Testis (tissue), 3 donors: Measurements from ENCODE around the gene FBXO34. TPM values are rescaled to one million over a fixed set of nuclear protein-coding genes. Genes with fewer than 3 reads are reported as not detected.
"Not testable (repeated sequence)": the region's sequence is repeated elsewhere in the genome, so short reads cannot be mapped to it uniquely, and the experiment has no call there.

ENCODE experiments used
- DNase-seq: peaks from one replicate; pipeline ENCODE4 v3.0.0-alpha.2; 2019
- H3K27ac ChIP-seq, 2 donors: fragments of 200-600 bp; sonication (generic); one replicate each; pipeline ENCODE4 v1.5.1; 2019
- H3K27me3 ChIP-seq: fragments of 200-600 bp; sonication (generic); one replicate; pipeline ENCODE4 v1.5.1; 2019
- H3K36me3 ChIP-seq: fragments of 200-600 bp; sonication (generic); one replicate; pipeline ENCODE4 v1.5.1; 2017; ENCODE audit warnings: low read depth; ENCODE audit errors: missing control alignments
- H3K4me1 ChIP-seq: fragments of 200-600 bp; sonication (generic); one replicate; pipeline ENCODE4 v1.5.1; 2019
- H3K4me3 ChIP-seq, 2 donors: fragments of 200-600 bp; sonication (generic); one replicate each; pipeline ENCODE4 v1.5.1; 2017 to 2019
- H3K9me3 ChIP-seq: fragments of 200-600 bp; sonication (generic); one replicate; pipeline ENCODE4 v1.5.1; 2017
- POLR2A ChIP-seq: fragments of 450-650 bp; IDR thresholded peaks from one replicate; pipeline ENCODE4 v1.6.1; 2017; ENCODE audit warnings: antibody characterized with exemption, mild to moderate bottlenecking, moderate library complexity
- WGBS, 2 donors: methylation state at CpG; one replicate each; pipeline ENCODE4 v1.1.5; 2018; 5-methylcytosine and 5-hydroxymethylcytosine counted together
- intact Hi-C: fragments of 100-400 bp; cut with DNase I; formaldehyde crosslinking; loops from one replicate; pipeline ENCODE4 v1.15.1; 2023; ENCODE audit warnings: low total_unique reads
- polyA plus RNA-seq: library from polyadenylated mRNA; stranded (reverse); fragments of 350-450 nt; fragmentation: Illumina TruSeq; extraction: RNeasy Lipid Tissue Mini Kit (QIAGEN cat#74804); gene quantifications from one replicate; pipeline ENCODE4 v1.2.3, GENCODE V29; 2014; ENCODE audit warnings: low read depth, low replicate concordance; ENCODE audit not compliant: insufficient read depth
- total RNA-seq, 2 donors: library from RNA; depleted of rRNA; stranded (reverse); fragments of >200 nt; gene quantifications; one replicate each; pipeline ENCODE4 v1.2.3, GENCODE V29; 2016
- TF ChIP-seq, protein P1 (sequence below), 3 experiments: fragments of 450-650 bp in 2 of 3; fragments of 200-600 bp in 1 of 3; sonication (generic) in 1 of 3; IDR thresholded peaks; one replicate each; pipeline ENCODE4 v1.5.1; 2016 to 2019; ENCODE audit warnings: antibody characterized with exemption in 3 of 3, mild to moderate bottlenecking in 2 of 3, moderate library complexity in 1 of 3

FBXO34 gene
- total and polyA plus RNA-seq, 3 donors from 2014 or later: 62.1 to 91.7 (median 84.4) TPM

DNA sequence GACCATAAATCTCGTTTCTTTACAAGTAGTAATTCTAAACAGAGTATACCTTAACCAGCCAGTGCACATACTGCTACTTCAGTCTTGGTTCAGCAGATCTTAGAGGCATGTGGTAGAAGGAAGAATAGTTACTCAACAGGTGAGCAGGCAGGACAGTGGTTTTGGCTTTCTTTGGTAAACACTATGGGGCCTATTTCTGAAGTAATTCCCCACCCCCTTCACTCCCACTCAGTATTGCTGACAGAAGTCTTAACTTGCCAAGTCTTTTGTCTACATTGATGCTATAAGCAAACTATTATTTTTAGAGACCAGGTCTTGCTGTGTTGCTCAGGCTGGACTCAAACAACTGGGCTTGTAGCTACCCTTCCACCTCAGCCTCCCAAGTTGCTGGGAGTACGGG lies 68.5 kb downstream of the FBXO34 start:
- no peak for TF ChIP-seq POLR2A
- TF ChIP-seq, protein P1, sequence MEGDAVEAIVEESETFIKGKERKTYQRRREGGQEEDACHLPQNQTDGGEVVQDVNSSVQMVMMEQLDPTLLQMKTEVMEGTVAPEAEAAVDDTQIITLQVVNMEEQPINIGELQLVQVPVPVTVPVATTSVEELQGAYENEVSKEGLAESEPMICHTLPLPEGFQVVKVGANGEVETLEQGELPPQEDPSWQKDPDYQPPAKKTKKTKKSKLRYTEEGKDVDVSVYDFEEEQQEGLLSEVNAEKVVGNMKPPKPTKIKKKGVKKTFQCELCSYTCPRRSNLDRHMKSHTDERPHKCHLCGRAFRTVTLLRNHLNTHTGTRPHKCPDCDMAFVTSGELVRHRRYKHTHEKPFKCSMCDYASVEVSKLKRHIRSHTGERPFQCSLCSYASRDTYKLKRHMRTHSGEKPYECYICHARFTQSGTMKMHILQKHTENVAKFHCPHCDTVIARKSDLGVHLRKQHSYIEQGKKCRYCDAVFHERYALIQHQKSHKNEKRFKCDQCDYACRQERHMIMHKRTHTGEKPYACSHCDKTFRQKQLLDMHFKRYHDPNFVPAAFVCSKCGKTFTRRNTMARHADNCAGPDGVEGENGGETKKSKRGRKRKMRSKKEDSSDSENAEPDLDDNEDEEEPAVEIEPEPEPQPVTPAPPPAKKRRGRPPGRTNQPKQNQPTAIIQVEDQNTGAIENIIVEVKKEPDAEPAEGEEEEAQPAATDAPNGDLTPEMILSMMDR (IDR thresholded peaks at IDR 0.05): no peak
- Histone ChIP-seq H3K27ac (no peak overlapping the region), H3K4me1 (peaks cover 3% of the 10 kb centered on the region), H3K27me3 (no peaks in the 10 kb centered on the region), H3K36me3 (no peaks in the 10 kb centered on the region), H3K9me3 (no peaks in the 10 kb centered on the region), H3K4me3 (no peak overlapping the region)
- no peak for DNase-seq
- intact Hi-C loops: no loop called here
- 49 to 93% methylated on average over 2 of the region's 2 CpGs for WGBS, 2 donors

DNA sequence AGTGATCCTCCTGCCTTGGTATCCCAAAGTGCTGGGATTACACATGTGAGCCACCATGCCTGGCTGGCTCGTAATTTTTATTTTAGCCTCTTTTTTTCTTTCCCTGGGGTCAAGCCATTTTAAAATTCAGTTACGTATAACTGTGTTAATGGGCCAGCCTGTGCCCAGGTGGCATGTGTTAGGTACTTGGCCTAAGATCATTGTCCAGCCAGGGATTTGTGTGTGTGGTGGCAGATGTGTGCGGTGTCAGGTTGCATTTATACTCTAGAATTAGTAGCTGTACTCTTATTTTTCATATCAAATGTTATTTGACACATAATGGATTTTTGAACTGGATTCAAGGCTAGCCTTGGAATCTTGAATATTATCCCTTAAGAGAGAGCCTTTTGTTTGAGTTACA lies 69.3 kb downstream of the FBXO34 start:
- DNase-seq: no peak
- TF ChIP-seq POLR2A: no peak
- TF ChIP-seq, protein P1 (IDR thresholded peaks at IDR 0.05): no peak
- Histone ChIP-seq H3K4me1 (peaks cover 3% of the 10 kb centered on the region), H3K9me3 (no peaks in the 10 kb centered on the region), H3K27ac (no peak overlapping the region), H3K36me3 (no peaks in the 10 kb centered on the region), H3K4me3 (no peak overlapping the region), H3K27me3 (no peaks in the 10 kb centered on the region)
- intact Hi-C loops: no loop called here
- 53 to 68% methylated on average over 3 of the region's 3 CpGs for WGBS, 2 donors

DNA sequence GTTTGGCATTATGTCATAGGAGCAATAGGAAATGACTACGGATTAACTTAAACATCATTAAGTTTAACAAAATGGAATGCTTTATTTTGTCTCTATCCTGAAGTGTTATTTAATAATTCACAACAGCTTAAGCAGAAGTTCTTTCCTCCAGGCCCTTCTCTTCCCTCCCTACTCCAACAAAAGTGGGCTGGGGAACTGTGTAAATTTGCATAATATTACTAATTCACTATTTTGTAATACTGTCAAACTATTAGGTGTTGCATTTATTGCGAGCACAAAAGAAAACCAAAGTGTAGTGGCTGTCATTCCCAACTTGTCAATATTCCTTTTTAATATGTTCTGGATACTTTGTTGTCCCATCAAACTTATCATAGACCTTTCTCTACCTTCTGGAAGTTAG lies 70.6 kb downstream of the FBXO34 start:
- peaks cover 9% of the 10 kb centered on the region for H3K4me1 ChIP-seq
- H3K36me3 ChIP-seq: no peaks in the 10 kb centered on the region
- DNase-seq: no peak
- no peak for TF ChIP-seq POLR2A
- TF ChIP-seq, protein P1 (IDR thresholded peaks at IDR 0.05): no peak
- no peaks in the 10 kb centered on the region for H3K27me3 ChIP-seq
- intact Hi-C loops: no loop called here
- 90 to 93% methylated on average over 2 of the region's 2 CpGs for WGBS, 2 donors
- H3K4me3 ChIP-seq: no peak overlapping the region
- H3K9me3 ChIP-seq: no peaks in the 10 kb centered on the region
- H3K27ac ChIP-seq: no peak overlapping the region

DNA sequence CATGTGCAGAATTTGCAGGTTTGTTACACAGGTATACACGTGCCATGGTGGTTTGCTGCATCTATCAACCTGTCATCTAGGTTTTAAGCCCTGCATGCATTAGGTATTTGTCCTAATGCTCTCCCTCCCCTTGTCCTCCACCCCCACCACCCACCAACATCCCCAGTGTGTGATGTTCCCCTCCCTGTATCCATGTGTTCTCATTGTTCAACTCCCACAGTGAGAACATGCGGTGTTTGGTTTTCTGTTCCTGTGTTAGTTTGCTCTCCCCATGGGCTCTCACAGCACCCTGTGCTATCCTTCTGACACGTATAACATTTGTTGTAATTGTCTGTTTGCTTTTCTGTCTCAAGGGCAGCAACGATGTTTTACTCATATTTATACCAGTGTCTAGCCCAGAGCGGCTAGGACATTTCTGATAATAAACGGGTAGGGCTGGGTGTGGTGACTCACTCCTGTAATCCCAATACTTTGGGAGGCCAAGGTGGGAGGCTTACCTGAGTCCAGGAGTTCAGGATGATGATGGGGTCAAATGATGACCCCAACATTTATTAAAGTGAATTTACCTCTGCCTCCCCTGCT lies 73.5 kb downstream of the FBXO34 start:
- 64 to 68% methylated on average over 6 of the region's 6 CpGs for WGBS, 2 donors

DNA sequence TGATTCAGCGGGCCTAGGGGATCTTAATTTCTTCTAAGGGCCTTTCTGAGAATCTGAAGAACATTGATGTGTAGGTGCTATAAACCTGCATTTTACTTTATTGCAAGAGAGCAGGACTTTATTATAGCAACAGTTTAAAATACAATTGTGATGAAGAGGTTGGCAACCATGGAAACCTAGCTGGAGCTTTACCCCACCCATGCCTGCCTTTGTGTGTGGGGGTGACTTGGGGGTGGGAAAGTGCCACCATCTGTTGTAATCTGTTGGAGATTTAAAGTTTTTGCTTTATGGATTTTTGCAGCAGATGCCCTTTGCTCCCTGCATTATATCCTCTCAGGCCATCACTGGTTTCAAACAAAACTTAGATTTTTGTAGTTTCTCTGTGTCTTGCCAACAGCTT lies 75.8 kb downstream of the FBXO34 start:
- H3K4me1 ChIP-seq: peaks cover 9% of the 10 kb centered on the region
- intact Hi-C loops: no loop called here
- no peak for DNase-seq

More for the DNA sequence above, 73.5 kb downstream of the FBXO34 start:
- intact Hi-C loops, H3K27me3 ChIP-seq, DNase-seq, H3K4me3 ChIP-seq, H3K36me3 ChIP-seq, H3K9me3 ChIP-seq, H3K27ac ChIP-seq: not testable (repeated sequence)
- peaks cover 13% of the 10 kb centered on the region for H3K4me1 ChIP-seq

More for the DNA sequence above, 75.8 kb downstream of the FBXO34 start:
- Histone ChIP-seq H3K36me3 (no peaks in the 10 kb centered on the region), H3K27me3 (no peaks in the 10 kb centered on the region), H3K9me3 (no peaks in the 10 kb centered on the region), H3K27ac (no peak overlapping the region), H3K4me3 (no peak overlapping the region)
- 64 to 67% methylated on average over 1 of the region's 1 CpG for WGBS, 2 donors
- TF ChIP-seq POLR2A: no peak
- TF ChIP-seq, protein P1 (IDR thresholded peaks at IDR 0.05): no peak
